Measurements from ENCODE around the gene ARHGAP10.

The ARHGAP10 gene

DNA sequence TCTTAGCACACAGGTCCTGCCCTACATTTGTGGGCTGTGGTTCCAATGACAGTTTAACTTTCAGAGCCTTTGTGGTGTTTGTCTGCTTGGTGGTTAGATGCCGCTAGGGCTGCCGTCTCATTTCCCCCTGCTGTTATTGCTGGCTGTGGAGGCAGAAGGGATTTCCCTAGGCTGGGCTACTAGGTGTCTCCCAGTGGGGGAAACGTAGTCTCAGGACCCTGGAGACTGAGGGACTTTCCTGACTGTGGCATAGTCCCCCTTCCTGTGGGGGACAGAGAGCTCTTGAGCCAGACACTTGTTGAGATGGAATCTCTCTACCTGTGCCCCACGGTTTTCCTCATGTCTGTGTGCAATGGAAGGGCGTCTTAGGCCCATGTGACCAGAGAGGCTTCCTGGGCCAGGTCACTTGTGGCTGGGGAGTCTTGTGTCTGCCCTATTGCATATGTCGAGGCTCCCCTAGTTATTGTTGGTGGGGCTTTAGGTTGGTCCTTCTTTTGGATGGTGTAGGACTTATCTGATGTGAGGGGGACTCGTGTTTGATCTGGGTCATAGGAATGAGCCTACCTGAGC is 68.2 kb downstream of the ARHGAP10 start:
- peak; percentile 44 for DNase-seq

DNA sequence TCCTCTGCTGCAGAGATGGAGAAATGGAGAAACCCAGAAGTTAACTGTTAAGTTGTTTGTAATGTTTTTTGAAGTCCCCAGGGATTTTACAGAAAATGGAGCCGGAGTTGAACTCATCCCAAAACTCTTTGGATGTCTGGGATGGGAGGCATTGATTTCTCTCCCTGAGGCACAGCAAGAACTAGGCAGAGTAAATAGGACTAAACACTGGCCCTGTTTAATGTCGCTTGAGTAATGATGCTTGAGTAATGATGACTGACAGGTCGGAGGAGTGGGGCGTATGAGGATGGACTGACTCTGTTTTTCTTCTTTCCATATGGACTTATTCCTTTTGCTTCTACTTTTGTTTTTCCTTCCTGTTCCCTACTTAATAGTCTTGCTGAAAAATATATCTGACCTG is 69.9 kb downstream of the ARHGAP10 start:
- DNase-seq, result no peak

- DNase-seq, result no peak
Observed at GRCh38 chr4:147802346-147802745, 70.5 kb downstream of the ARHGAP10 start.

- no peak for DNase-seq
Observed at GRCh38 chr4:147805946-147806345, 74.1 kb downstream of the ARHGAP10 start.

DNA sequence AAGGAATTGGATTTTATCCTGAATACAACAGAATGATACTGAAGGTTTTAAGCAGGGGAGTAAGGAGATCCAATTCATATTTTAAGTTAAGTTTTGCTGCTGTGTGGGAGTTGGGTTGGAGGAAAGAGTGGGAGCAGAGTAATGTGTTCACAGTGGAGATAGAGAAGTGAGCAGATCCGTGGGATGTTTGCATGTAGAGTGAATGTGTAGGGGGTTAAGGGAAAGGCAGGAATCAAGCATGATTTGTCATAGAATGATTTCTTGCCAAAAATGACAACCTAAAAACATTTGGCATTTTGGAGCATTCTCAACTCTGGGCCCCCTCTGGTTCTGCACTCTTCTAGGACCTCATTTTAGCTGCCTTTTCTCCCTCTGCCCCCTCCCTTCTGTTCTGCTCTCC is 76.6 kb downstream of the ARHGAP10 start:
- no peak for DNase-seq

- DNase-seq, result no peak
Observed at GRCh38 chr4:147809211-147809610, 77.3 kb downstream of the ARHGAP10 start.

- DNase-seq, result no peak
Observed at GRCh38 chr4:147811878-147812277, 80.0 kb downstream of the ARHGAP10 start.

DNA sequence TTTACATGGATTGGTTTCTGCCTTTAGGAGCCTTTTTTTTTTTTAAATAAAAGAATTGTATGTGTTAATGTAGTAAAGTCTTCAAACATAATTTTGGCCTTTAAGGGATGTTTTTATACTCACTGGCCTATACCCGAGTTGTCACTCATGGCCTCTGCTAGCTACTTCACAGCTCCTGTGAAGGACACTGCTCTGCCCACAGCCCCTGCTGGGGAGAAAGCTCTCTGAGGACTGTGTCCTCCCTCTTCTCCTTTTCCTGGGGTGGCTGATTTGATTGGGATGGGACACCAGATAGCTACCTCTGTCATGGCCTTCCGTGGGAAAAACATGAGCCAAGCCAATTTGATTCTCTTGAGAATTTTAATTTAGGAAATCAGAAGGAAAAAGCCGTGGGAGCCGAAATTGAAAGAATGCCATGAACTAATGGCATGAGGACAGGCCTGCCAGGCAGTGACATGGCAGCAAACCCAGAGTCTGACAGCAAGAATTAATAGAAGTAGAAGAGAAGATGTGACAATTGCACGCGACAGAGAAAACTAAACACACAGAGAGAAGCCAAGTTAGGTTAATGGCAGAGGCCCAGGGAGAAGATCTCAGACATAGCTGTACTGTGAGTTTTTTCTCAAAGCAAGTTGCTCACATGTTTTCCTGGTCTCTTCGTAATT is 81.4 kb downstream of the ARHGAP10 start:
- DNase-seq, result no peak

DNA sequence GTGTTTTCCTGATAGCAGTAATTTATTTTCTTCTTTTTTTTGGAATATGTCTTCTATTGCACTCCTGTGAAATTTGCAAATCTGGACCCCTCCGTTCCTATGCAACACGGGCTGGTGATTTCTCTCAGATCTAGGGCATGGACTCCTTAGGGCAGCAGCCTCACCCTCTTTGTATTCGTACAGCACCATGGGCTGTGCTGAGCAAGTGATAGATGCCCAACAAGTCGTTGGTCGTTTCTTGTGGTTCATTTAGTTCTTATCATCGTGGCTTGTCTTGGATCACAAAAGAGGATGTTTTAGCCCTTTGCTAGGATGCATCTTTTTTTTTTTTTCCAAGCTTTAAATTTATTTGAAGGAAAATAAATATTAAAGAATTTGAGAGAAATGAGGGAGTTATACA is 82.1 kb downstream of the ARHGAP10 start:
- no peak for DNase-seq

DNA sequence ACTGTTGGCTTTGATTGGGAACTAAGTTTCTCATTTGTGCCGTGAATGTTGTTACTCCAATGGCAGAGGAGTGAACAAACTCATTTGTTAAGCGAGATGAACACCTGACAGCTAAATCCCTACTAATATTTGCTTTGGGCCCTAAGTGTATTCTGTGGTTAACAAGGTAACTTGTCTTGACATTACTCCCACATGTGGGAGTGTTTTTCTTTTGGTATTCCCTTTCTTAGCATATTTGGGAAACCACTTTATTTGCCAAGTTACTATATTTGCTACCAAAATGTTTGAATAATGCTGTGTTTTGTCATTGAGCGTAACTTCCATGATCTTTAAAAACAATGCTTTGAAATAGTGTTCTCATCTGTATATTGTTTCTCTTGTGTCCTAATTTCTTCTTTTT is 82.5 kb downstream of the ARHGAP10 start:
- DNase-seq, result no peak

GRCh38 chr4:147815741-147816140 is 83.9 kb downstream of the ARHGAP10 start:
- DNase-seq, result no peak

DNA sequence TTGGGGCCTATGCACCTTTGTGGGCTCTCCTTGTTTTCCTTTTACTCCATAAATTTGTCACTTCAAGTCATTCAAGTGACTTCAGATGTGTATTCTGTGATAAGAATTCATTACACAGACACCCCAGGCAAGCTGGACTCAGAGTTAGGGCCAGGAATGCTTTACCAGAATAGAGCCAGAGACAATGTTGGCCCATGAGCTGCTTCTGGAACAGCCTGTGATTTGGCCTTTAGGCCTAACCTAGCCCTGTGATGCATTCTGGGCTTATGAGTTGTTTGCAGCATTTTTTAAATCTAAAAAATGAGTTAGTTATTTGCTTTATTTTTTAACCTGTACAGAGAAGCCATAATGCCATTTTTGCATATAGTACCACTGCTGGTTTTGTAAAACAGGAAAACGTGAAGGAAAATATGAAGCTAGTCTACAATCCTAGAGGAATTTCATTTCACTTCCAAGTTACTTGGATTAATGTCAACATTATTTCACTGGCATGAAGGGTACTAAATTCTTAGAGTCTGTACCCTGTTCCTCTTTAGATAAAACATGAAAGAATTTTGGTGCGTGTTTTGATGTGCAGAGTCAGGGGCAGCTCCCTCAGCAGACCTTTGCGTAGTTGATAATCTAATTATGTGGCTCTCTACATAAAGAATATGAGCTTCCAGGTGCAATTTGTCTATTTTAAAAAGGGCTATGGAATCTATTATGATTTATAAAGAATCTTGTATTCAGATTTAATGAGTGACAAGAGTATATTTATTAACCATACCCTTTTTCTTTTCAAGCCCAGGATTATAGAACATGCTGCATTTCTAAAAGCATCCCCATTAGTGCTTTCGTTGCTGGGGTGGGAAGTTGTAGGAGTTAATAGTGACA is 84.7 kb downstream of the ARHGAP10 start:
- DNase-seq, result no peak

- no peak for DNase-seq
Observed at GRCh38 chr4:147820975-147821374, 89.1 kb downstream of the ARHGAP10 start.

- no peak for DNase-seq
Observed at GRCh38 chr4:147821555-147821954, 89.7 kb downstream of the ARHGAP10 start.

GRCh38 chr4:147822128-147822527 is 90.2 kb downstream of the ARHGAP10 start:
- DNase-seq, result no peak

GRCh38 chr4:147823130-147823529 is 91.2 kb downstream of the ARHGAP10 start:
- no peak for DNase-seq

GRCh38 chr4:147824316-147824715 is 92.4 kb downstream of the ARHGAP10 start:
- DNase-seq, result no peak

DNA sequence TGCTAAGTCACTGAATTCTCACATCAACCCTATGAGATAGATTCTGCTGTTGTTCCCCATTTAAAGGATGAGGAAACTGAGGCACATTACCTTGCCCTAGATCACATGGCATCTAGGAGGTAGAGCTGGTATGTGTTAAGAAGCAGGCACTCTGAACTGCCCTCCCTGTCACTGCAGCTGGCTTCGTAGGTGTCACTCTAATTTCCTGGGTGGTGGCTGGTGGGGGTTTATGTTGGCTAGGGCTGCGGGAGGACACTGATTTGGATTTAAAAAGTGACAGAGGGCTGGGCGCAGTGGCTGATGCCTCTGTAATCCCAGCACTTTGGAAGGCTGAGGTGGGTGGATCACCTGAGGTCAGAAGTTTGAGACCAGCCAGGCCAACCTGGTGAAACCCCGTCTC is 93.0 kb downstream of the ARHGAP10 start:
- DNase-seq, result no peak

DNA sequence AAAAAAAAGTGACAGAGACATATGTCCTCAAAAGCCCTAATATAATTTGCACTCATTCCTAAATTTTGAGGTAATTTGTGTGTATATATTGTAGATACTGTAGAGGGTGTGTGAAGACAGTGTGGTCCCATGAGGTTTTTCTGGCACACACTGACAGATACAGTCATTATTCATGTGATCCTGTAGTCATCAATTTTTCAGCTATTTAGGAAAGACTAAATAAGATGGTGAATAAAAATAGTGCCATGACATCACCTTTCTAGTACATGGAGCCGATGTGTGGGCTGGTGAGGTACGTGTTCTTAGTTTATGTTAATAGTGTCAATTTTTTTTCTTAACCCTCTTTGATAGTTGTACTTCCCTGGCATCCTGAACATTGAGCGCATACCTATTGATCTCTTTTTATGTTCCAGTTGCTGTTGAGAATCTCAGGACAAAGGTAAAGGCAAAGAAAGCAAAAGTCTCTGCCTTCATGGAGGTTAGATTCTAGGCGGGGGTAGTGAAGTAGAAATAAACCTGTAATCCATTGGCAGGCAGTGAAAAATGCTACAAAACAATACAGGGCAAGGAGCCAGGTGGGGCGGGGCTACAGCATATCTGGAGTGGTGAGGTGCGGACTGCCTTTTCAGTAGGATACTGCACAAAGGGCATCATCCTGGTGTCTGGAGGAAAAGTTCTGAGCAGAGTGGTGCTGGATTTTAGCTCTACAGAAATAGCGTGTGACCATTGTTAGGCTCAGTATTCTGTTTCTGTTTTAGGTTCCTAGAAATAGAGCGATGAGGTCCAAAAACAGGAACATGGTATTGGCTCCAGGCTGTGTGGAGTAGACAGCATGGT is 93.8 kb downstream of the ARHGAP10 start:
- DNase-seq, result no peak

DNA sequence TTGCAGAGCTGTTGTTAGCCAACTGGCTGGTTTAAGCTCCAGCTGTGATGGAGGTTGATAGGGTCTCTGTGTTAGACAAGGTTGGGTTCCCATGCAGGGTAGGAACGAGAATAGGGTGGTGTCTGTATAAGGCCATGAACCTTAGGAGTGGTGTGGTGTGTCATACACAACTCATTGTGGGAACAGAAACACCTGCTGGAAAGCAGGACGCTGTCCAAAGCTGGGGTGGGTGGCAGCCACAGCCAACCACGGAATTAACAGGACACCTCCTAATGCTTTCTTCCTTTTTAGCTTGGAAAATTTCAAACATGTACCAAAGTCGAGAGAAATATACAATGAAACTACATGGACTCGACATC is 94.4 kb downstream of the ARHGAP10 start:
- no peak for DNase-seq

DNA sequence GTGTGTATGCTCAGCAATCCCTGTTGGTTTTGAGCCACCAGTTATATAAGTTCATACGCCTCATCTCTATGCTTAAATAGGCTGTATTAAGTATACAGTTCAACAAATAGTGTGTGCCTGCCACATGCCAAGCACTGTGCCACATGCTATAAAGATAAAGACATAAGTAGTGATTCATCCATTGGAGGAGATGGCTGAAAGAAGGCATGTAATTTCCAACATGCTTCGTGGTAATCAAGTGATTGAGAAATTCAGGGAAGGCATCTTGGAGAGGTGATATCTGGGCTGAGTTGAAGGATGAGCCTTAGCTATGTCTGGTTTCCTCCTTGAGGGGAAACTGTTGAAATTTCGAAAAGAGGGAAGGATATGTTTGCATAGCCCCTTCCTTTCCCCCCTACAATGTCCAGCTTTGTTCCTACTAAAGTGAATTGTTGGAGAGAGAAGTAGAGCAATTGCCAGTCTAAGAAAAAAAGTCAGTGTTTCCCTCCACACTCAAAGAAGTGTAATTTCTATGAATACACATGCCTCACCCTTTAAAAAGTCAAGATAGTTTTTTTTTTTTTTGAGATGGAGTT is 96.5 kb downstream of the ARHGAP10 start:
- no peak for DNase-seq

GRCh38 chr4:147829401-147830101 is 97.7 kb downstream of the ARHGAP10 start:
- DNase-seq, result no peak

Data from activated CD4-positive, CD25-positive, alpha-beta regulatory T cell treated with anti-CD3 and anti-CD28 coated beads, Interleukin-2, amount 50 U/mL, for 72 hours (primary cell).